HEK293 (cell line): ENCODE results near the gene EGFR.

Experiments
- CTCF ChIA-PET: fragments of 350-600 bp; formaldehyde crosslinking; extraction: SDS; loops from one replicate; lab custom pipeline; 2021; ENCODE audit warnings: antibody characterized with exemption; lab: Yijun Ruan, JAX
- POLR2A ChIA-PET: fragments of 300-600 bp; formaldehyde crosslinking; extraction: SDS; loops from one replicate; lab custom pipeline; 2020; ENCODE audit warnings: antibody characterized with exemption, inconsistent platforms; lab: Yijun Ruan, JAX
- H3K27ac ChIP-seq: fragments of 200-500 bp; sonication (Bioruptor generic); 2 replicates; pipeline ENCODE4 v1.5.1; 2014; ENCODE audit warnings: low read depth, low read length, control low read depth, inconsistent platforms; ENCODE audit errors: extremely low read depth
- H3K36me3 ChIP-seq, 2 experiments: fragments of 200-500 bp in 1 of 2; sonication (Bioruptor generic) in 1 of 2; 1 replicate in 1 of 2; 2 replicates in 1 of 2; pipeline ENCODE4 v1.5.1; 2014 to 2017; ENCODE audit warnings: inconsistent platforms in 2 of 2, low read length in 2 of 2; ENCODE audit not compliant: control insufficient read depth in 2 of 2, insufficient read depth in 1 of 2
- H3K4me1 ChIP-seq: fragments of 200-500 bp; sonication (Bioruptor generic); 2 replicates; pipeline ENCODE4 v1.5.1; 2014; ENCODE audit warnings: mild to moderate bottlenecking, low read length, inconsistent platforms; ENCODE audit not compliant: control insufficient read depth, insufficient read depth
- H3K4me3 ChIP-seq: 2 replicates; pipeline ENCODE4 v1.5.1; 2011; ENCODE audit warnings: low read depth, mild to moderate bottlenecking, control low read depth, low read length, moderate library complexity
- H3K9me3 ChIP-seq: fragments of 200-500 bp; sonication (Bioruptor generic); 2 replicates; pipeline ENCODE4 v1.5.1; 2014; ENCODE audit warnings: low read depth, low read length, inconsistent platforms; ENCODE audit not compliant: control insufficient read depth, insufficient read depth
- HIC1 ChIP-seq: fragments of 450-650 bp; formaldehyde crosslinking; IDR thresholded peaks from 2 replicates; pipeline ENCODE4 v1.5.1; 2016; ENCODE audit warnings: missing biosample characterization, missing genetic modification characterization
- HOXD13 ChIP-seq: sonication (generic); formaldehyde crosslinking; IDR thresholded peaks from 2 replicates; pipeline ENCODE4 v1.8.0; 2022; ENCODE audit warnings: missing genetic modification reagents, borderline replicate concordance
- KLF1 ChIP-seq: fragments of 450-650 bp; formaldehyde crosslinking; IDR thresholded peaks from 2 replicates; pipeline ENCODE4 v1.5.1; 2016; ENCODE audit warnings: missing biosample characterization, missing genetic modification characterization
- KLF9 ChIP-seq: fragments of 450-650 bp; formaldehyde crosslinking; IDR thresholded peaks from 2 replicates; pipeline ENCODE4 v1.5.1; 2016; ENCODE audit warnings: missing biosample characterization, missing genetic modification characterization, low read depth
- MEIS1 ChIP-seq: sonication (generic); formaldehyde crosslinking; IDR thresholded peaks from 2 replicates; pipeline ENCODE4 v1.8.1; 2022; ENCODE audit warnings: missing genetic modification reagents, mild to moderate bottlenecking, borderline replicate concordance
- PRDM1 ChIP-seq: fragments of 450-650 bp; formaldehyde crosslinking; IDR thresholded peaks from 2 replicates; pipeline ENCODE4; 2016; ENCODE audit warnings: missing biosample characterization, missing genetic modification characterization
- SCRT2 ChIP-seq: fragments of 450-650 bp; formaldehyde crosslinking; IDR thresholded peaks from 2 replicates; pipeline ENCODE4 v1.5.1; 2016; ENCODE audit warnings: missing biosample characterization, missing genetic modification characterization
- TCF7L2 ChIP-seq: IDR thresholded peaks from 2 replicates; pipeline ENCODE4 v1.6.1; 2011; ENCODE audit warnings: low read depth, mild to moderate bottlenecking, inconsistent platforms, low read length, moderate library complexity, borderline replicate concordance
- ZBTB17 ChIP-seq: fragments of 450-650 bp; formaldehyde crosslinking; IDR thresholded peaks from 2 replicates; pipeline ENCODE4 v1.5.1; 2016; ENCODE audit warnings: missing biosample characterization, missing genetic modification characterization
- ZBTB6 ChIP-seq: fragments of 450-650 bp; formaldehyde crosslinking; IDR thresholded peaks from 2 replicates; pipeline ENCODE4 v1.5.1; 2017; ENCODE audit warnings: missing biosample characterization, missing genetic modification characterization
- ZEB2 ChIP-seq: fragments of 450-650 bp; formaldehyde crosslinking; IDR thresholded peaks from 2 replicates; pipeline ENCODE4 v1.5.1; 2016; ENCODE audit warnings: missing biosample characterization, missing genetic modification characterization
- ZFP41 ChIP-seq: fragments of 450-650 bp; formaldehyde crosslinking; IDR thresholded peaks from 2 replicates; pipeline ENCODE4 v1.5.1; 2016; ENCODE audit warnings: missing biosample characterization, missing genetic modification characterization, borderline replicate concordance
- ZNF214 ChIP-seq: fragments of 450-650 bp; formaldehyde crosslinking; IDR thresholded peaks from 2 replicates; pipeline ENCODE4 v1.5.1; 2017; ENCODE audit warnings: missing biosample characterization, mild to moderate bottlenecking, missing genetic modification characterization, borderline replicate concordance
- ZNF341 ChIP-seq: fragments of 450-650 bp; formaldehyde crosslinking; IDR thresholded peaks from 2 replicates; pipeline ENCODE4; 2016; ENCODE audit warnings: low read depth, missing biosample characterization, missing genetic modification characterization
- ZNF426 ChIP-seq: fragments of 450-650 bp; formaldehyde crosslinking; IDR thresholded peaks from 2 replicates; pipeline ENCODE4 v1.5.1; 2017; ENCODE audit warnings: missing biosample characterization, missing genetic modification characterization, mild to moderate bottlenecking, inconsistent platforms, moderate library complexity
- ZNF521 ChIP-seq: fragments of 450-650 bp; formaldehyde crosslinking; IDR thresholded peaks from 2 replicates; pipeline ENCODE4 v1.5.1; 2017; ENCODE audit warnings: missing biosample characterization, mild to moderate bottlenecking, missing genetic modification characterization
- ZNF529 ChIP-seq: fragments of 450-650 bp; formaldehyde crosslinking; IDR thresholded peaks from 2 replicates; pipeline ENCODE4 v1.5.1; 2017; ENCODE audit warnings: missing genetic modification characterization, missing biosample characterization; ENCODE audit not compliant: insufficient replicate concordance
- ZNF544 ChIP-seq: fragments of 450-650 bp; formaldehyde crosslinking; IDR thresholded peaks from 2 replicates; pipeline ENCODE4 v1.5.0; 2017; ENCODE audit warnings: missing biosample characterization, missing genetic modification characterization
- ZNF548 ChIP-seq: fragments of 450-650 bp; formaldehyde crosslinking; IDR thresholded peaks from 2 replicates; pipeline ENCODE4 v1.5.1; 2016; ENCODE audit warnings: missing biosample characterization, missing genetic modification characterization
- ZNF558 ChIP-seq: fragments of 450-650 bp; formaldehyde crosslinking; IDR thresholded peaks from 2 replicates; pipeline ENCODE4 v1.5.1; 2016; ENCODE audit warnings: missing biosample characterization, missing genetic modification characterization
- TF ChIP-seq, protein P1 (sequence below): fragments of 450-650 bp; formaldehyde crosslinking; conservative IDR thresholded peaks from 2 replicates; pipeline ENCODE4 v1.5.1; 2016; ENCODE audit warnings: low read depth, missing biosample characterization, missing genetic modification characterization
- TF ChIP-seq, protein P2 (sequence below): fragments of 450-650 bp; formaldehyde crosslinking; IDR thresholded peaks from 2 replicates; pipeline ENCODE4 v1.5.1; 2016; ENCODE audit warnings: missing biosample characterization, missing genetic modification characterization

EGFR gene

GRCh38 chr7:55072251-55072650 is 53.4 kb downstream of the EGFR start (continued):
- TF ChIP-seq ZNF529 (tag by site-specific recombination) (no peak), SCRT2 (tag by site-specific recombination) (no peak), ZNF544 (no peak), ZNF426 (tag by site-specific recombination) (no peak), ZBTB6 (no peak), ZNF558 (tag by site-specific recombination) (no peak)

- H3K36me3 ChIP-seq = no peaks in the 10 kb centered on the region
- CTCF ChIA-PET = interaction anchor here (1.3 to 1.9 kb wide), 2 partner anchors 60 to 182 kb away, joined by 3 to 5 read pairs; no protein-coding TSS in a partner anchor
- TF ChIP-seq ZEB2 (tag by site-specific recombination) = no peak
- H3K4me3 ChIP-seq = no peak overlapping the region
- H3K27ac ChIP-seq = no peak overlapping the region
- H3K4me1 ChIP-seq = peaks cover 2% of the 10 kb centered on the region; the same call in 1 of the 2 replicates
- POLR2A ChIA-PET = no interaction called here
- no peaks in the 10 kb centered on the region for H3K9me3 ChIP-seq
These were observed 54.3 kb downstream of the EGFR start for GRCh38 chr7:55073051-55073511.

GRCh38 chr7:55073976-55074528 is 55.2 kb downstream of the EGFR start:
- Histone ChIP-seq H3K36me3 (no peaks in the 10 kb centered on the region), H3K27ac (no peak overlapping the region)
- POLR2A ChIA-PET = no interaction called here
- peak; percentile 57; the same call in 1 of the 2 replicates for TF ChIP-seq HIC1 (tag by site-specific recombination)
- no peak for TF ChIP-seq SCRT2 (tag by site-specific recombination)
- peak; percentile 35; the same call in 1 of the 2 replicates for TF ChIP-seq PRDM1 (tag by site-specific recombination)
- TF ChIP-seq, protein P1, sequence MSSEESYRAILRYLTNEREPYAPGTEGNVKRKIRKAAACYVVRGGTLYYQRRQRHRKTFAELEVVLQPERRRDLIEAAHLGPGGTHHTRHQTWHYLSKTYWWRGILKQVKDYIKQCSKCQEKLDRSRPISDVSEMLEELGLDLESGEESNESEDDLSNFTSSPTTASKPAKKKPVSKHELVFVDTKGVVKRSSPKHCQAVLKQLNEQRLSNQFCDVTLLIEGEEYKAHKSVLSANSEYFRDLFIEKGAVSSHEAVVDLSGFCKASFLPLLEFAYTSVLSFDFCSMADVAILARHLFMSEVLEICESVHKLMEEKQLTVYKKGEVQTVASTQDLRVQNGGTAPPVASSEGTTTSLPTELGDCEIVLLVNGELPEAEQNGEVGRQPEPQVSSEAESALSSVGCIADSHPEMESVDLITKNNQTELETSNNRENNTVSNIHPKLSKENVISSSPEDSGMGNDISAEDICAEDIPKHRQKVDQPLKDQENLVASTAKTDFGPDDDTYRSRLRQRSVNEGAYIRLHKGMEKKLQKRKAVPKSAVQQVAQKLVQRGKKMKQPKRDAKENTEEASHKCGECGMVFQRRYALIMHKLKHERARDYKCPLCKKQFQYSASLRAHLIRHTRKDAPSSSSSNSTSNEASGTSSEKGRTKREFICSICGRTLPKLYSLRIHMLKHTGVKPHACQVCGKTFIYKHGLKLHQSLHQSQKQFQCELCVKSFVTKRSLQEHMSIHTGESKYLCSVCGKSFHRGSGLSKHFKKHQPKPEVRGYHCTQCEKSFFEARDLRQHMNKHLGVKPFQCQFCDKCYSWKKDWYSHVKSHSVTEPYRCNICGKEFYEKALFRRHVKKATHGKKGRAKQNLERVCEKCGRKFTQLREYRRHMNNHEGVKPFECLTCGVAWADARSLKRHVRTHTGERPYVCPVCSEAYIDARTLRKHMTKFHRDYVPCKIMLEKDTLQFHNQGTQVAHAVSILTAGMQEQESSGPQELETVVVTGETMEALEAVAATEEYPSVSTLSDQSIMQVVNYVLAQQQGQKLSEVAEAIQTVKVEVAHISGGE (tag by site-specific recombination) = no peak
- TF ChIP-seq ZBTB17 (tag by site-specific recombination) = peak; percentile 50
- no peak for TF ChIP-seq ZFP41
- TF ChIP-seq, protein P2, sequence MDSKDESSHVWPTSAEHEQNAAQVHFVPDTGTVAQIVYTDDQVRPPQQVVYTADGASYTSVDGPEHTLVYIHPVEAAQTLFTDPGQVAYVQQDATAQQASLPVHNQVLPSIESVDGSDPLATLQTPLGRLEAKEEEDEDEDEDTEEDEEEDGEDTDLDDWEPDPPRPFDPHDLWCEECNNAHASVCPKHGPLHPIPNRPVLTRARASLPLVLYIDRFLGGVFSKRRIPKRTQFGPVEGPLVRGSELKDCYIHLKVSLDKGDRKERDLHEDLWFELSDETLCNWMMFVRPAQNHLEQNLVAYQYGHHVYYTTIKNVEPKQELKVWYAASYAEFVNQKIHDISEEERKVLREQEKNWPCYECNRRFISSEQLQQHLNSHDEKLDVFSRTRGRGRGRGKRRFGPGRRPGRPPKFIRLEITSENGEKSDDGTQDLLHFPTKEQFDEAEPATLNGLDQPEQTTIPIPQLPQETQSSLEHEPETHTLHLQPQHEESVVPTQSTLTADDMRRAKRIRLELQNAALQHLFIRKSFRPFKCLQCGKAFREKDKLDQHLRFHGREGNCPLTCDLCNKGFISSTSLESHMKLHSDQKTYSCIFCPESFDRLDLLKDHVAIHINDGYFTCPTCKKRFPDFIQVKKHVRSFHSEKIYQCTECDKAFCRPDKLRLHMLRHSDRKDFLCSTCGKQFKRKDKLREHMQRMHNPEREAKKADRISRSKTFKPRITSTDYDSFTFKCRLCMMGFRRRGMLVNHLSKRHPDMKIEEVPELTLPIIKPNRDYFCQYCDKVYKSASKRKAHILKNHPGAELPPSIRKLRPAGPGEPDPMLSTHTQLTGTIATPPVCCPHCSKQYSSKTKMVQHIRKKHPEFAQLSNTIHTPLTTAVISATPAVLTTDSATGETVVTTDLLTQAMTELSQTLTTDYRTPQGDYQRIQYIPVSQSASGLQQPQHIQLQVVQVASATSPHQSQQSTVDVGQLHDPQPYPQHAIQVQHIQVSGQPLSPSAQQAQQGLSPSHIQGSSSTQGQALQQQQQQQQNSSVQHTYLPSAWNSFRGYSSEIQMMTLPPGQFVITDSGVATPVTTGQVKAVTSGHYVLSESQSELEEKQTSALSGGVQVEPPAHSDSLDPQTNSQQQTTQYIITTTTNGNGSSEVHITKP (tag by site-specific recombination) = peak; percentile 84
- no peak for TF ChIP-seq ZNF341 (tag by site-specific recombination)
- no peak for TF ChIP-seq ZNF214 (tag by site-specific recombination)
- TF ChIP-seq TCF7L2 = no peak
- TF ChIP-seq MEIS1 (CRISPR knock-in tag) = 0 out of 2 replicates have a peak, but pooled peaks have one; percentile 22
- no peak for TF ChIP-seq ZNF521 (tag by site-specific recombination)
- TF ChIP-seq HOXD13 (CRISPR knock-in tag) = peak; percentile 28; the same call in 1 of the 2 replicates
- peak; percentile 70 for TF ChIP-seq KLF1 (tag by site-specific recombination)
- TF ChIP-seq KLF9 = peak; percentile 29; the same call in 1 of the 2 replicates
- no peak for TF ChIP-seq ZNF548 (tag by site-specific recombination)

More at GRCh38 chr7:55073976-55074528, 55.2 kb downstream of the EGFR start:
- Histone ChIP-seq H3K4me3 (no peak overlapping the region), H3K4me1 (peaks cover 2% of the 10 kb centered on the region; the same call in 1 of the 2 replicates), H3K9me3 (no peaks in the 10 kb centered on the region)
- CTCF ChIA-PET = interaction anchor here (1.3 kb wide), 1 partner anchor 59 kb away, joined by 3 read pairs; no protein-coding TSS in a partner anchor
